Eye (tissue), 1 donor: ENCODE measurements around the gene CYP20A1.
"Not testable (repeated sequence)": the region's sequence is repeated elsewhere in the genome, so short reads cannot be mapped to it uniquely, and the experiment has no call there.

Source experiments
- DNase-seq: peaks from one replicate; pipeline ENCODE4 v3.0.0-alpha.2; 2015

CYP20A1 gene, protein sequence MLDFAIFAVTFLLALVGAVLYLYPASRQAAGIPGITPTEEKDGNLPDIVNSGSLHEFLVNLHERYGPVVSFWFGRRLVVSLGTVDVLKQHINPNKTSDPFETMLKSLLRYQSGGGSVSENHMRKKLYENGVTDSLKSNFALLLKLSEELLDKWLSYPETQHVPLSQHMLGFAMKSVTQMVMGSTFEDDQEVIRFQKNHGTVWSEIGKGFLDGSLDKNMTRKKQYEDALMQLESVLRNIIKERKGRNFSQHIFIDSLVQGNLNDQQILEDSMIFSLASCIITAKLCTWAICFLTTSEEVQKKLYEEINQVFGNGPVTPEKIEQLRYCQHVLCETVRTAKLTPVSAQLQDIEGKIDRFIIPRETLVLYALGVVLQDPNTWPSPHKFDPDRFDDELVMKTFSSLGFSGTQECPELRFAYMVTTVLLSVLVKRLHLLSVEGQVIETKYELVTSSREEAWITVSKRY

DNA sequence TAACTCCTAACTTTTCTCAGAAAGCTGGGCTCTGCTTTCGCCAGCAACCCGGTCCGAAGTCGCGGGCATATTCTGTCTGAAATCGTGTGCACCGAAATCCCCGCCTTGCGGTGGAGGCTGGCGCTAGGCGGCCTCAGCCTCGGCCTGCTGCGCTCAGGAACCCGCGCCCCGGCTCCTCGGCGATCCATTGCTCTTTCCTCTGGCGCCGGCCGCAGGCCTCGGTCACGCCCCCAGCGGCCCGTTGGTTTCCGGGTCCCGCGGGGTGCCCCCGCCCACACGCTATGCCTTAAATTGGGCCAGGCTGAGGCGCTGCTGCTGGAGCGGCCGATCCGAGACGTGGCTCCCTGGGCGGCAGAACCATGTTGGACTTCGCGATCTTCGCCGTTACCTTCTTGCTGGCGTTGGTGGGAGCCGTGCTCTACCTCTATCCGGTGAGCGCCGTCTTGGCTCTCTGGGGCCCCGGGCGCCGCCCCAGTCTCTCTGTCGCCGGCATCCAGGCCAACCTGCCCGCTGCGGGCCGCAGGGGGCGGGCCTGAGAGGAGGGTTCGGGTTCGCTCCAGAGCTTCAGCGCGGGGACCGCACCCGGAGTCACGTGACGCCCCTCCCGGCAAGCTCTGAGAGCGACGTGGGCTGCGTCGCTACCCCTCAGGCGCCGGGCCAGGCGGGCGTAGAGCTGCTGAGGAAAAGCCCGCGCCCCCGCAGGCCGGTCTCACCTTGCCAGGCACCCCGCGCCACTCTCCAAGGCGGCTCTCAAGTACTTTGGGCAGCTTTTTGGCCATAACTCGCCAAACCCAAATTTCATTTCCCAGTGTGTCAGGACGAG lies at the start of gene CYP20A1:
Gene CYP20A1, plus strand, starts transcription at position 315 of the 823 bp plus-strand sequence. Its CDS starts 45 bp downstream, at position 360.
- peak; percentile 98 for DNase-seq

DNA sequence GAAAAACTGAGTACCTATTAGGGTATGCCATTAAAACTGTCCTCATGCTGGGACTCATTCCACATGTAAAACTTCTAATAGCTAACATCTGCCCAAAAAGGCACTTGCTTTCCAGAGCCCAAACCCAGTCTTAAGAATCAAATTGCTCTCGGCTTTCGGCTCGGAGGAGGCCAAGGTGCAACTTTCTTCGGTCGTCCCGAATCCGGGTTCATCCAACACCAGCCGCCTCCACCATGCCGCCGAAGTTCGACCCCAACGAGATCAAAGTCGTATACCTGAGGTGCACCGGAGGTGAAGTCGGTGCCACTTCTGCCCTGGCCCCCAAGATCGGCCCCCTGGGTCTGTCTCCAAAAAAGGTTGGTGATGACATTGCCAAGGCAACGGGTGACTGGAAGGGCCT lies 48.3 kb upstream of the CYP20A1 start:
- not testable (repeated sequence) for DNase-seq

DNA sequence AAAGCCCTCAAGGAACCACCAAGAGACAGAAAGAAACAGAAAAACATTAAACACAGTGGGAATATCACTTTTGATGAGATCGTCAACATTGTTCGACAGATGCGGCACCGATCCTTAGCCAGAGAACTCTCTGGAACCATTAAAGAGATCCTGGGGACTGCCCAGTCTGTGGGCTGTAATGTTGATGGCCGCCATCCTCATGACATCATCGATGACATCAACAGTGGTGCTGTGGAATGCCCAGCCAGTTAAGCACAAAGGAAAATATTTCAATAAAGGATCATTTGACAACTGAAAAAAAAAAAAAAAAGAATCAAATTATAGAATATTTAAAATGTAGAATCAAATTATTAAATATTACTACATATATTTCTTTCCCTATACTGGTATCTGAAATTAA lies 47.8 kb upstream of the CYP20A1 start:
- DNase-seq, result not testable (repeated sequence)

DNA sequence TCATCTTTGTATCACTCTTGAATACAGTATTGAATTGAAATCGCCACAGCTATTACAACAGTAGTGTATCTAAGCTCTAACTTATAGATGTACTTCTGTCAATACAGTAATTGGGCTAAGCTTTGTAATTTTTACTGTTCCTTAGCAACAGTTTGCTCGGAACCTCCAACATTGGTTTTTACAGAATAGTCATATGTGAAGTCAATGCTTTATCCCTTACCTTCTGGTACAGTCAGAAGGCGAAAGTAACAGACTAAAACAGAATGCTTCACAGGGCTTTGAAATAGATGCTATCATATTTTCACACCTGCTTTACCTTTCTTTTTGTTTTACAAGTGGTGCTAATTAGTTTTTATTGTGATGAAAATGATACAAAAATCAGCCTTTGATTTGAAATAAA lies 46.9 kb upstream of the CYP20A1 start:
- no peak for DNase-seq

DNA sequence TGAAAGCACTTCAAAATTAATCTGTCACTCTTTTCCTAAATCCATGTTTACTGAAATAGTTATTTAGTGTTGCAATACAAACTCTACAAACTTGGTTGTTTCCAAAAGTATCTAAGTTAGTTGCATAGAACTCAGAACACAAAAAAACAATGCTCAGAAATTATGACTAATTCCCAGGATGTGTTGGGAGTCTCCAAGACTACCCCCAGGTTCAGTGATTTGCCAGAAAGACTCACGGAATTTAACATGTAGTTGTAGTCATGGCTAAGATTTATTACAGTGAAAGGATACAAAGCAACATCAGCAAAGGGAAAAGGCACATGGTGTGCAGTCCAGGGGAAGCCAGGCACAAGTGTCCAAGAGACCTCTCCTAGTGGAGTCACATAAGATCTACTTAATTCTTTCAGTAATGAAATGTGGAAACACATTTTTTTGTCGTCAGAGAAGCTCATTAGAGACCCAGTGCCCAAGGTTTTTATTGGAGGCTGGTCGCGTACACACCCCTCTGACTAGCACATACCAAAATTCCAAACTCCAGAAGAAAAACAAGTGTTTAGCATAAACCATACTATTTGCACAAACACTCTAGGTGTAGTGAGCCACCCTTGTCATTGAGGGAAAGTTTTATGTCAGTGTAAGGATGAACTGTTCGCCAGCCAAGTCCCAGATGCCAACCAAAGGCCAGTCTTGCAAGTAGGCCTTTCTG lies 43.3 kb upstream of the CYP20A1 start:
- DNase-seq, result no peak

DNA sequence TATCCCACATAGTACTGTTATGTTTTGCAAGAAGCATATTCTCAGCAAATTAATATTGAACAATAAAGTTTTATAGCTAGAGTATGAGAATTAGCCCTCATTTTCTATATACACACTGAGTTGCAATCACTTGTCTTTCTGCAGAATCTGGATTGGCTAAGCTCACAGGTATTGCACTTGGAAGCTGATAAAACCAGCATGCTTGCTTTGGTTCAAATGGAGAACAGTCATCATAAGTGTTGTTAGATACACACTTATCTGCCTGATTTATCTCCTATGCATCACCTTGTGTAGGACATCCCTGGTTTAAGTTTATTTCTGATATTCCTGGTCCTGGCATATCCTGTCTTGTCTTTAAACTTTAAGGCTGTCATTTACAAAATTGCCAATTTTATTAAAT lies 38.0 kb upstream of the CYP20A1 start:
- DNase-seq, result no peak

DNA sequence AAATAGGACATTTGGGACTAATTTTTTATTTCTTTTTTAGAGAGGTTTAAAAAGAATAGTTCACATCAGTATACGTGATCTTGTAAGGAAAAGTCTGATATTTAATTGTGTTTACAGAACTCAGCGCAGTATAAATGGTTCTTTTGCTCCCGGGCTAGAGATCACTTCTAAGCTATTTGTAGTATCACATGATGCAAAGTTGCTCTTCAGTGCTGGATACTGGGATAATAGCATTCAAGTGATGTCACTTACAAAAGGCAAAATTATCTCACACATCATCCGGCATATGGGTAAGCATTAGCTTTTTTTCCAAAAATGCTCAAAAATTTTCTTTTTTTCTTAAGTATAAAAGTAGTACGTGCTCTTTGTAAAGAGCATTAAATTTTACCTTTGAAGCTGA lies 37.4 kb upstream of the CYP20A1 start:
- no peak for DNase-seq

DNA sequence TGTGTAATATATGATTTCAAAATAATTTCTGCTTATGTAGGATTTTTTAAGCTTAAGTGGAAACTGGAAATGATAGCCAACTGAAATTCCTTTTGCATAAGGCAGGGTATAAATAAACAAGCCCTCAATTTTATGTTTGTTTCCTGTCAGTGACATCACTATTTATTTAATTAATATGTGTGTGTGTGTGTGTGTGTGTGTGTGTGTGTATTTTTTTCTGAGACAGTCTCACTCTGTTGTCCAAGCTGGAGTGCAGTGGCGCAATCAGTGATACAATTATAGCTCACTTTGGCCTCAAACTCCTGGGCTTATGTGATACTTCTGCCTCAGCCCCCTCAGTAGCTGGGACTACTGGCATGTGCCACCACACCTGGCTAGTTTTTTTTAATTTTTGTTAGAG lies 29.3 kb upstream of the CYP20A1 start:
- DNase-seq, result no peak

DNA sequence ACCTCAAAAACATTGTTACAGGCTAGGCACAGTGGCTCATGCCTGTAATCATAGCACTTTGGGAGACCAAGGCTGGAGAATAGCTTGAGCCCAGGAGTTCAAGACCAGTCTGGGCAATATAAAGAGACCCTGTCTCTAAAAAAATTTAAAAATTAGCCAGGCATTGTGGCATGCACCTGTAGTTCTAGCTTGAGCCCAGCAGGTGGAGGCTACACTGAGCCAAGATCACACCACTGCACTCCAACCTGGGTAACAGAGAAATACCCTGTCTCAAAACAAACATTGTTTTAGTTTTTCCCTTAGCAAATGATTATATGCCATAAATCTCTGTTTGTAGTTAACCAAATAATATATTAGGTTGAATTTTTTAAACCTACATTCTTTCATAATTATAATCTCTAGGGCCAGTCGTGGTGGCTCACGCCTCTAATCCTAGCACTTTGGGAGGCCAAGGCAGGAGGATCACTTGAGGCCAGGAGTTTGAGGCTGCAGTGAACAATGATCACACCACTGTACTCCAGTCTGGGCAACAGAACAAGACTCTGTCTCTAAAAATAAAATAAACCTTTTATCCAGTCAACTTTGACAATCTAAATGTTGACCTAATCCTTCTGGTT lies 13.3 kb upstream of the CYP20A1 start:
- DNase-seq, result peak; percentile 15

DNA sequence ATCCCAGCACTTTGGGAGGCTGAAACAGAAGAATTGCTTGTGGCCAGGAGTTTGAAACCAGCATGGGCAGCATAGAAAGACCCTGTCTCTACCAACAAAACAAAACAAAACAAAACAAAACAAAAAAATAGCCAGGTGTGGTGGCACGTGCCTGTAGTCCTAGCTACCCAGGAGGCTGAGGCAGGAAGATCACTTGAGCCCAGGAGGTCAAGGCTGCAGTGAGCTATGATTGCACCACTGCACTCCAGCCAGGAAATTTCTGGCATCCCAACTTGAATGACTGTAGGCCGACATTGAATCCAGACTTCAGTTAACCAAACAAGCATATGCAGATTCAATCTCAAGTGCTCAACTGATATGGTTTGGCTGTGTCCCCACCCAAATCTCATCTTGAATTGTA lies 9.1 kb upstream of the CYP20A1 start:
- DNase-seq, result not testable (repeated sequence)

DNA sequence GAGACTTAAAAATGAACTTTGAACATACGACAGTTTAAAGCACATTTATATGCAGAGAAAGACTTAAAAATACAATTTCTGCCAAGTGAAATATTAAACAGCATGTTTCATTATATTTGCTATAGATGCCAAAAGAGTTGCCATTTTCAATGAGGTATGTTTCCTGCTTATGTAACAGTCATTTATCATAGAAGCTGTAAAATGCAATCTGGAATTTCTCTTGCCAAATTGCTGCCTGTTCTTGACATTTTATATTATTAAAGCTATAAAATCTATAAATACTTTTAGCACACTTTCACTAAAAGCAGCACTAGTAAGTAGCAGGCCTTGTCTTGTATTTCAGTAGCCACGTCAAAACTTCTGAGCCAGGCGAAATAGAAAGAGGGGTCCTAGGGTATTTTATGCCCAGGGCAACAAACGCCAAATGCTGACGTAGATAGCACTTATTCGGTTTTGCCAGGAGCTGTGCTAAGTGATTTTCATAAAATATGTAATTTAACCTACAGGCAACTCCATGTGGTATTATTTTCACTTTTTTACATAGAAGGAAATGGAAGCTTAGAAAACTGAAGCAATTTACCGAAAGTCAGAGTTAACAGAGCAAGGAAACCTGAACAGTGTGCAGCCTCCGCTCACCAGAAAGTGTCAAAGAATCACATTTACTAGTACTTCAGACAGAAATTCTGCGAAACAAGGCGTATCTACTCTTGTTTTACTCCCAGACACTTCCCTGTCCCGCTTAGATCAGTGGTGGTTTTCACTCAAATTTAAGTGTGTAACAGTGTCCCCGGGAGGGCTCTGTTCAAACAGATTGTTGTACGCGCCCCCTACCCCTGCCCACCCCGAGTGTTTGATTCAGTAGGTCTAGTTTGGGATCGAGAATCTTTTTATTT lies 1.2 kb upstream of the CYP20A1 start:
- peak; percentile 6 for DNase-seq

DNA sequence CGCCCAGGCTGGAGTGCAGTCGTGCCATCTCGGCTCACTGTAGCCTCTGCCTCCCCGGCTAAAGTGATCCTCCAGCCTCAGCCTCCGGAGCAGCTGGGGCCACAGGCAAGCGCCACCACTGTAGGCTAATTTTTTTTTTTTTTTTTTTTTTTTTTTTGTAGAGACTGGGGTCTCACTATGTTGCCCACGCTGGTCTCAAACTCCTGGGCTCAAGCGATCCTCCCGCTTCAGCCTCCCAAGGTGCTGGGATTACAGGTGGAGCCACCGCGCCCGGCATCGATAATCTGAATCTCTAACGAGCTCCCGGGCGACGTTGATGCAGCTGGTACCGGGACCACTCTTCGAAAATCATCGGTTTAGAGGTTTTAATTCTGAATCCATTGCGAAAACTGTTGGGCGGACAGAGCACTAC lies 520 bp upstream of the CYP20A1 start:
- no peak for DNase-seq

DNA sequence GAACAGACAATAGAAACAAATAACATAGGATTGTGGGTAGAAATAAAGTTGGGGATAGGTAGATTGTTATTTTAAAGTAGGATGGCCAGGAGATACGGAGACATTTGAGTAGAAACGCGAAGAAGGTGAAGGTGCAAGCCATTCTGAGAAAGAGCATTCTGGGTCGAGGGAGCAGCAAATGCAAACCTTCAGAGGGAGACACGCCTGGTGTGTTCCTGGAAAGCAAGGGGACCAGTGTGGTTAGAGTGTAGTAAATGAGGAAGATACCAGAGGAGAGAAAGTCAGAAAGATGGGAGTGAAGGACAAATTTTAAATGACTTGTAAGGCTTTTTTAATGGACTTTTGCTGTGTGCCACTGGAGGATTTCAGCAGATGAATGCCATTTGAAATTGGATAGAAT lies 1.7 kb downstream of the CYP20A1 start:
- DNase-seq, result no peak

DNA sequence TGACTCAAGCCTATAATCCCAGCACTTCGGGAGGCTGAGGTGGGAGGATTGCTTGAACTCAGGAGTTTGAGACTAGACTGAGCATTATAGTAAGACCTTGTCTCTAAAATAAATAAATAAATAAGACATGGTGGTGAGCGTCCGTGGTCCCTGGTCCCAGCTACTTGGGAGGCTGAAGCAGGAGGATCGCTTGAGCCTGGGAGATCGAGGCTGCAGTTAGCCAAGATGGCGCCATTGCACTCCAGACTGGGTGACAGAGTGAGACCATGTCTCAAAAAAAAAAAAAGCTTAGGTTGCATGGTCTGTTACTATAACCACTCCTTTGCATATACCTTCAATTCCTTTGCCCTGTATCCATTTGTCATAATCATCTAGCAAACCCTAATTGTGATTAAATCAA lies 3.7 kb downstream of the CYP20A1 start:
- no peak for DNase-seq

DNA sequence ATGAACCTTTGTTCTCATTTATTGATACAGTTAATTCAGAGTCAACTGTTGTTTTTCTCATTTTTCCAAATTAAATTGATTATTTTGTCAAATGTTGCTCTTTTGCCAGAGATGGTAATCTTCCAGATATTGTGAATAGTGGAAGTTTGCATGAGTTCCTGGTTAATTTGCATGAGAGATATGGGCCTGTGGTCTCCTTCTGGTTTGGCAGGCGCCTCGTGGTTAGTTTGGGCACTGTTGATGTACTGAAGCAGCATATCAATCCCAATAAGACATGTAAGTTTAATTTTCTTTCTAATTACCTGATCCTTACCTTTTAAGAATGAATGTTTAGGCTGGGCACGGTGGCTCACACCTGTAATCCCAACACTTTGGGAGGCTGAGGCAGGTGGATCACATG lies 7.8 kb downstream of the CYP20A1 start:
- DNase-seq, result no peak

DNA sequence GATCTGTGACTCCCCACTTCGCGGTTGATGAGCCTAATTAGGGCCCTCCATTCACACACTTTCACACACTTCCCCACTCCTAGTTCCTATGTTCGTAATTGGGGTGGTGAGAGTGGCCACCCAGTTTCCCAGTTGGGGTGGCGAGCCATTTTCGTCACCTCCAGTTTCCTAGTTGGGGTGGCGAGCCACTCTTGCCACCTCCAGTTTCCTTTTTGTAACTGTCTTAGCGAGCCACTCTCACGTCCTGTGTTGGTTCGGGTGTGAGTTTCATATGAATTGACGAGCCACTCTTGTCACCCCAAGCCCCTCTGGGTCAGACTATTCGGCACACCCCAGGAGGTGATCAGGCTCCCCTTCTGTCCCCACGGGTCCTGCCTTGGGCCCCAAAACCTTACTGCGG lies 14.0 kb downstream of the CYP20A1 start:
- DNase-seq, result no peak

DNA sequence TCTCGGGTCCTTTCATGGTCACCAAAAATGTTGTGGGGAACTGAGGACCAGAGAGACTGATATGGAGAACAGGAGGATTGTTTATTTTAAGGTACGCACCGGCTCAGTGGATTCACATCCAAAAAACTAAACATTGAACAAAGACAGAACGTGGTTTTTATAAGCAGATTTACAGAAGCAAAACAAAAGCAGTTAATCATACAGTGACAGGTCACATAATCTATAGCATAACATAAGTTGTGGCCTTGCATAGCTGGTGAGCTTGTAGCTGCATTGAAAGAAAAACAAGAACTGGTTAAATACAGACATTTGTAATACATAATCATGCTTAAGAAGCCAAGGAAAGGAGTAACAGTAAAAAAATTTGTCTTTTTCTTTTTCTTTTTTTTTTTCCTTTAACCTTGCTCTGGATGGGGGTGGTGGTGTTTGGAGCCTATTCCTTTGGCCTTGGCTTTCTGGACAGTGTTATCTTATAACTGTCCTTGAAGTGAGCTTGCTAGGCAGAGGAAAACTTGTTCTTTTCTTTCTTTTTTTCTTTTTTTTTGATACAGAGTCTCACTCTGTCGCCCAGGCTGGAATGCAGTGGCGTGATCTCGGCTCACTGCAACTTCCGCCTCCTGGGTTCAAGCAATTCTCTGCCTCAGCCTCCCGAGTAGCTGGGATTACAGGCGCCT lies 14.7 kb downstream of the CYP20A1 start:
- DNase-seq, result not testable (repeated sequence)

DNA sequence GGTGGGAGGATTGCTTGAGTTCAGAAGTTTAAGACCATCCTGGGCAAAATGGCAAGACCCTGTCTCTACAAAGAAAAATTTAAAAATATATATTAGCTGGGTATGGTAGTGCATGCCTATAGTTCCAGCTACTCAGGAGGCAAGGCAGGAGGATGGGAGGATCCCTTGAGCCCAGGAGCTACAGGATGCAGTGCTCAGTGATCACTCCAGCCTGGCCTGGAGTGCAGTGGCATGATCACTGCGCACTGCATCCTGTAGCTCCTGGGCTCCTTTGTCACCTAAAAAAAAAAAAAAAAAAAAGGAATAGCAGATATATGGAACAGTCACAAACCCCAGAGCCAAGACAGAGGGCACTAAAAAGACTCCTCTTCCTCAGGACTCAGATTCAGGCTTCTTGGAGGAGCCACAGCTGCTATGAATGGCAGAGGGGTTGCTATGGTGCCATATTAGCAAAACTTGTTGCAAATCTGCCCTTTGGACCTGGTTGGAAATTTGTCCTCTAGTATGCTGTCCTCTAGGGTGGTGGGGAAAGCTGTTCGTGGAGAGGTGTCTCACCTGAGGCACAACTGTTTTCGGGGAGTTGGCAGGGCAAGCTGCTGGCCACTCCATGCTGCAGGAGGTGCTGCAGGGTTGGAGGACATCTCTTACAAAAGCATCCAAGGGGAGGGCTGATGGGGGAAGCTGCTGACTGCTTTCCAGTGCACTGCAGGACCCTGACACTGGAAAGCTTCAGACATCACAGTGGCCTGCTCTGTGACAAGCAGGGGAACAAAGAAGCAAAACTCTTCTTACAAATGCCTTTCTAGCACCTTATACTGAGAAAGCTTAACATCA lies 22.7 kb downstream of the CYP20A1 start:
- DNase-seq, result no peak

DNA sequence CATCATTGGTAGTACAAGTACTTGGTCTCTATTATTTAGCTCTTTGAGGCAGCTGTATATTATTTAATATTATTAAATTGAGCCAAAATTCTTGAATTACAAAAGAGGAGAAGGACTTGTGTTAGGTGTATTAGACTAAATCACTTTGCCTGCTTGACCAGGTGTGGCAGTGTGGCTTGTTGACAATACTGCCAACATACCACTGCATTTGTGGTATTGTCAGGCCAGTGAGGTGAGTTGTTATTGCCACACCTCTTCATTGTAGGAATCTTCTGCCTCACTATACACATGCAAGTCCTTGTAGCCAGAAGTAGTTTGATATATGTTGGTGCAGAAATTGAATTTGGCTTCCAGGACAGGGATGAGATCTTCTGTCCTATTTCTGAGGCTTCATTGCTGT lies 40.5 kb downstream of the CYP20A1 start:
- no peak for DNase-seq

DNA sequence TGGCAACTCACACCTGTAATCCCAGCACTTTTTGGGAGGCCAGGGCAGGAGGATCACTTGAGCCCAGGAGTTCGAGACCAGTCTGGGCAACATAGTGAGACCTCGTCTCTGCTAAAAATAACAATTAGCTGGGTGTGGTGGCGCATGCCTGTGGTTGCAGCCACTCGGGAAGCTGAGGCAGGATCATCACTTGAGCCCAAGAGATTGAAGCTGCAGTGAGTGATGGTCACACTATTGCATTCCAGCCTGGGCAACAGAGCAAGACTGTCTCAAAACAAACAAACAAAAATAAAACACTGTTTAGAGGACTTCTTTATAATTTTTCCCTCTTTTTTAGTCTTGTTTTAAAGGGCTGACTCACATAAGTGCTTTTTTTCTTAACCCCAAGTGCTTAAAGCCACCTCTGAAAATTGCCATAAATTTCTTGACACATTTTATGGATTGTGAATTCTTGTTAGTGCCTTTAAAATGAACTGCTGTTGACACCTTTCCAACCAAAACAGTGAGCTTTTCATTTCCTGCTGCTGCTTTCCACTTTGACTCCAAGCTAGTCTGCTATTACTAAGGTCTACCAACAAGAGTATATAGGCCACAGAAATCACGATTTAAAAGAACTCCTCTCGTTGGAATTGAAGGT lies 41.7 kb downstream of the CYP20A1 start:
- DNase-seq, result peak; percentile 11
